Stimulated activated CD4-positive, alpha-beta T cell treated with anti-CD3 and anti-CD28 coated beads, Interleukin-2, amount 100 ng/mL, for 24 hours (primary cell): Measurements from ENCODE around the gene CNNM2.
"Not testable (repeated sequence)": the region's sequence is repeated elsewhere in the genome, so short reads cannot be mapped to it uniquely, and the experiment has no call there.

Experiments
- DNase-seq, 2 donors: peaks; one replicate each; pipeline ENCODE4 v3.0.0-alpha.2; 2020

CNNM2 gene

DNA sequence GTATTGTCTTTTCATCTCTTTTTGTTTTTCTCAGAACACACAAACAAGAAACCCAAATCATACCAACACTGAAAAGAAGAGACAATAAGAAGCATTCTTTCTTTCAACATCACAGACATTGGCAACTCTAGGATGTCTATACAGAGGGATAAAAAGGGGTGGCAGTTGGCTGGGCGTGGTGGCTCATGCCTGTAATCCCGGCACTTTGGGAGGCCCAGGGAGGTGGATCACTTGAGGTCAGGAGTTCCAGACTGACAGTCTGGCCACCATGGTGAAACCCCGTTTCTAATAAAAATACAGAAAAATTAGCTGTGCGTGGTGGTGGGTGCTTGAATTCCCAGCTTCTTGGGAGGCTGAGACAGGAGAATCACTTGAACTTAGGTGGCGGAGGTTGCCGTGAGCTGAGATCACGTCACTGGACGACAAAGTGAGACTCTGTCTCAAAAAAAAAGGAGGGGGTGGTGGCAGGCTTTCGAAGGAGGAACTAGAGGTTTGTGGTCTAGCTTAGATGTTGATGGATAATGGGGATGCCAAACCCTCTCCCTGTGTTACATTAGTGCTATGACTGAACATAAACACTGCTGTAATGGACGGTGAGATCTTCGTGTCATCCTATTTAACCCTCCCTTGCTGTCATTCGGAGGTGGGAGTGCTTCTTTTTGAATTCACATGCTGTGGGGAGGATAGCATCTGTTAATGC, 9.4 kb downstream of the CNNM2 start:
- no peak for DNase-seq

GRCh38 chr10:102928442-102928841, 10.3 kb downstream of the CNNM2 start:
- DNase-seq = not testable (repeated sequence)

DNA sequence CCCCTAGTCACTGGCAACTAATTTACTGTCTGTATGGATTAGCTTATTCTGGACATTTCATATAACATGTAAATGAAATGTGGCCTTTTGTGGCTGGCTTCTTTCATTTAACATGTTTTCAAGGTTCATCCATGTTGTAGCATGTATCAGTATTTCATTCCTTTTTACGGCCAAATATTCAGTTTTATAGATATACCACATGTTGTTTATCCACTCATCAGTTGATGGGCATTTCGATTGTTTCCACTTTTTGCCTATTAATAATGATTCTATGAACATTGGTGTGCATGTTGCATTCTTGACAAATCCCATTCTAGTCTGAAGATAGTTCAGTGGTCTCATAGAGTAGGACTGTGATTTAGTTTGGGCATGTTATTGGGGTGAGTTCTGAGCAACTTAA, 12.6 kb downstream of the CNNM2 start:
- DNase-seq = no peak

DNA sequence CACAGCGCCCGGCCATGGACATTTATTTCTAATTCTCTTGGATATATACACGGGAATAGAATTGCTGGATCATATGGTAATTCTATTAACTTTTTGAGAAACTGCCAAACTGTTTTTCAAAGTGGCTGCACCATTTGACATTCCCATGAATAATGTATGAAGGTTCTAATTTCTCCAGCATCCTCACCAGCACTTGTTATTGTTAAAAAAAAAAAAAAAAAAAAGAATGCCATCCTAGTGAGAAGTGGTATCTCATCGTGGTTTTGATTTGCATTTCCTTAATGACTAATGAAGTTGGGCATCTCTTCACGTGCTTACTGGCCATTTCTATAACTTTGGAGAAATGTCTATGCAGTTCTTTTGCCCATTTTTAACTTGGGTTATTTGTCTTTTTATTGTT, 13.5 kb downstream of the CNNM2 start:
- DNase-seq = no peak

DNA sequence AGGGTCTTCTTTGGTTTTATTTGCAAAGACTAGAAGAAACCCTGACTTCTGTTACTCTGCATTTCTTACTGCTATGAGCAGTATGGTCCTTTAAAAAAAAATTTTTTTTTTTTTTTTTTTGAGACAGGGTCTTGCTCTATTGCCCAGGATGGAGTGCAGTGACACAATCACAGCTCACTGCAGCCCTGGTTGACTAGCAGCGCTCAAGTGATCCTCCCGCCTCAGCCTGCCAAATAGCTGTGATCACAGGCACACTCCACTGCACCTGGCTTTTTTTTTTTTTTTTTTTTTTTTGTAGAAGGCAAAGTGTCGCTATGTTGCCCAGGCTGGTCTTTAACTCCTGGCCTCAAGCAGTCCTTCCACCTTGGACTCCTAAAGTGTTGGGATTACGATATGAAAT, 17.4 kb downstream of the CNNM2 start:
- DNase-seq = no peak

DNA sequence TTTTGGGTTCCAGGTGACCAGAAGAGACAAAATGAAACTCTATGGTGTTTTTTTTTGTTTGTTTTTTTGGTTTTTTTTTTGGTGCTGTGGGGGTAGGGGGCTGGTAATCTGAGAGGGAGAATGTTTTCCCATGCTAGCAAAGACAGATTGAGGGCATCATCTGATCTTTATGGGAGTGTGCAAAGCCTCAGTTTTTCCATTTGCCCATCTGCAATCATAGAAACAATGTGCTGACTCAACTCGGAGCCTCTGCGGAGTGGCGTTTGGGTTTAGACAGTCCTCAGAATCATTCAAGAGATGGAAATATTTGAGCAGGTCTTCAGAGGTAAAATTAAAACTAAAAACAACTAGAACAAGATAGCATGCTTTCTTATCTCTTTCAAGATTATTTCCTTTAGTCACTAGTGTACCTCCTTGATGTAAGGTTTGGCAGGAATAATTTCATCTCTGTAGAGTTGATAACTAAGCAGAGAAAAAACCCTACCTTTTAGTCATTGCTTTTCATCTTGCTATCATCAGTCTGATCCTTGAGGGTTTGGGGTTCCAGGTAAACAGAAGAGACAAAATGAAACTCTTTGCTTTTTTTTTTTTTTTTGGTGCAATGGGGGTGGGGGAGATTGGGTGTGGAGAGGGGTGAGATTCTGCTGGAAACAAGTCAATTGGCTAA, 18.0 kb downstream of the CNNM2 start:
- peak in 1 of 2 donors; percentile 41 for DNase-seq

- DNase-seq = no peak
These were observed 23.3 kb downstream of the CNNM2 start for GRCh38 chr10:102941401-102941800.

GRCh38 chr10:102945449-102945848, 27.4 kb downstream of the CNNM2 start:
- DNase-seq = no peak

DNA sequence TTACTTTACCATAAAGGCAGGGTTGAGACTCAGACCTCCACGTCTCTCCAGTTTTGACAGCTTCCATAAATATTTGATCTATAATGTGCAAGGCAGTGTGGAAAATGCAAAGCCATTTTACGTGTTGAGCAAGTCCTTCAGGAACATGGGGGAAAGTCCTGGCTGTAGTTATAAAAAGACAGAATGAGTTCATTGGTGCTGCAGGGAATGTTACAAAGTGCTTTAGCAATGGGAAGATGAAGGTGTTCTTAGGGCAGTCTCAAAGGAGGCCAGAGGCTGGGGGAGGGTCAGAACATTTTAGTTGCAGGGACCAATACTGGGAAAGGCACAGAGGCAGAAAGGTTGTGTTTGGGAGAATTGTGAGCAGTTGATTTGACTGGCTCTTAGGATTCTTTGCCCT, 27.9 kb downstream of the CNNM2 start:
- DNase-seq = no peak

DNA sequence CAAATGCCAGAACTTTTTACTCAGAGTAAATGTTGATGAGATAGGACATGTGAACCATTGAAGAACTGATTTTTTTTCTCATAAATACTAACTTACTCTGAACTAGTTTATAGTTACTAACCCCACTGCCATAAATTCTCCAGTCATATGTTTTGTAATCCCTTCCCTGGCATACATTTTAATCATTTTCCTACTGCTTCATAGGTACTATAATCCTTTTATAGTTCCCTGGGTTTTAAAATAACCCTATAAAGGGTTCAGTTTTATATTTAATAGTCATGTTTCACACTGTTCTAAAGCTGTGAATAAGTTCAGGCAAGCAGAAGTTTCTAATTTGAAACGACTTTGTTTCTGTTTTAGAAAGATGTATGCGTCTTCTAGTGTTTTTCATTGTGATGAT, 28.9 kb downstream of the CNNM2 start:
- DNase-seq = no peak

GRCh38 chr10:102948176-102948575, 30.1 kb downstream of the CNNM2 start:
- no peak for DNase-seq

- DNase-seq = no peak
These were observed 30.7 kb downstream of the CNNM2 start for GRCh38 chr10:102948786-102949185.

DNA sequence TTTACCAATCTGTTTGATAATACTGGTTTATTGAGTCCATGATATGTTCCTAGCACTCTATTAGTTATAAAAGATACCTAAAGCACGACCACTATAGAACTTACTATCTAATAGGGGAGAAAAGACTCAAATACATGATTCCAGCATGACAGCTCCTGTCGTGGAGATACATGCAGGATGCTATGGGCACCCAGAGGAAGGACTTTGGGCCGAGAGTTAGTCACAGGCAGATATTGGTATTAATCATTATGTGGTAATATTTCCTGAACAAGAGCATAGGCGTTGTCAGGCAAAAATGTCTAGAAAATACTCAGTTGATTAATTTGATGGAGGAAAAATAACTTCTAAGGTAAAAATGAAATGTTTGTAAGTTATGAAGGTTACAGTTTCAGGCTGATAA, 31.8 kb downstream of the CNNM2 start:
- DNase-seq = no peak

DNA sequence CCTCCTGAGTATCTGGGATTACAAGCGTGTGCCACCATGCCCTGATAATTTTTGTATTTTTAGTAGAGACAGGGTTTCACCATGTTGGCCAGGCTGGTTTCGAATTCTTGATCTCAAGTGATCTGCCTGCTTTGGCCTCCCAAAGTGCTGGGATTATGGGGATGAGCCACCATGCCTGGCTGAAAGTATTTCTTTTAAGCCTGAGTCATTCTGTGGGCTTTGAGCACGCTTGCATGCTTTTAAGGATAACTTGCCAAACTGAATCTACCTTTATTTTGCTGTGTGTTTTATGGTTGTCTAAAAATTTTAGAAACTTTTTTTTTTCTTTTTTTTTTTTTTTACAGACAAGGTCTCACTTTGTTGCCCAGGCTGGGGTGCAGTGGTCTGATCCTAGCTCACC, 33.2 kb downstream of the CNNM2 start:
- no peak for DNase-seq

DNA sequence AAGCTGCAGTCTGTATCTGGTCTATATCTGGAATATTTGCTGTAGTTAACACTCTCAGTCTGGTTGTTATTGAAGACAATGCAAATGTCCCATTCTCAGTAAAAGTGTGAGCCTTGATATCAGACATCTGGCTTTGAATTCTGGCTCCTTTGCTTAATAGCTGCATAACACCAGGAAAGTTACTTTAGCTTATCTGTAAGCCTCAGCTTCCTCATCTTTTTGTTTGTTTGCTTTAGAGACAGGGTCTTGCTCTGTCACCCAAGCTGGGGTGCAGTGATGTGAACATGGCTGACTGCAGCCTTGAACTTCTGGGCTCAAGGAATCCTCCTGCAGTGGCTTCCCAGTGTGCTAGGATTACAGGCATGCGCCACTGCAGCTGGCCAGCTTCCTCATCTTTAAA, 41.3 kb downstream of the CNNM2 start:
- DNase-seq = no peak

GRCh38 chr10:102960157-102960556, 42.1 kb downstream of the CNNM2 start:
- no peak for DNase-seq

DNA sequence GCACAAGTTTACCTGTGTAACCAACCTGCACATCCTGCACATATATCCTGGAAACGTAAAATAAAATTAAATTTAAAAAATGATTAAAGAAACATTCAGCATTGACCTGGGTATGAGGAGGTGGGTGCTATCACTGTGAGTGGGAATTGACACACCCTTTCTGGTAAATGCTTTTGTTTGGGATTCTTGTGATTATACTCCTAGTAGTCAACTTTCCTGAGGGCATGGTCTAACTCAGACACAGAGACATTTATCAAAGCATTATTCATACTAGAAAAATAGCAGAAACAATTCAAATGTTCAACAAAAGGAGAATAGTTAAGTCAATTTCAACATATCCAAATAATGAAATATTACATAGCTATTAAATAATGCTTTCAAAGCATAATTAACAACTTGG, 44.2 kb downstream of the CNNM2 start:
- DNase-seq = no peak

GRCh38 chr10:102962951-102963755, 45.1 kb downstream of the CNNM2 start:
- DNase-seq = no peak

- no peak for DNase-seq
These were observed 45.6 kb downstream of the CNNM2 start for GRCh38 chr10:102963756-102964025.

DNA sequence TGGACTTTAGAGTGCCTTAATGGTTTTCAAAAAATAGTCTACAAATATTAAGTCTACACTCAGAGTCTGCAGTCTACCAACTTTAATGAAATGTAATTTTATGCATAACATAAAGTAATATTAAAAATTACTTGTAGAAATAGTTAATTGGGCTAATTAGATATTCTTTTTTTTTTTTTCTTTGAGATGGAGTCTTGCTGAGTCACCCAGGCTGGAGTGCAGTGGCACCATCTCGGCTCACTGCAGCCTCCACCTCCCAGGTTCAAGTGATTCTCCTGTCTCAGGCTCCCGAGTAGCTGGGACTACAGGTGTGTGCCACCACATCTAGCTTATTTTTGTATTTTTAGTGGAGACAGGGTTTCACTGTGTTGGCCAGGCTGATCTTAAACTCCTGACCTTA, 46.0 kb downstream of the CNNM2 start:
- DNase-seq = not testable (repeated sequence)

GRCh38 chr10:102964713-102965112, 46.6 kb downstream of the CNNM2 start:
- DNase-seq = no peak

- DNase-seq = no peak
These were observed 47.3 kb downstream of the CNNM2 start for GRCh38 chr10:102965311-102965851.

- DNase-seq = no peak
These were observed 49.0 kb downstream of the CNNM2 start for GRCh38 chr10:102967123-102967522.
